Mesendoderm (in vitro differentiated cells): Measurements from ENCODE around the gene GRK2.

Experiments
- DNase-seq: peaks from one replicate; pipeline ENCODE4 v3.0.0; 2013
- H2AK5ac ChIP-seq: 2 replicates; pipeline ENCODE4 v1.6.1; 2013; ENCODE audit warnings: low read length, inconsistent platforms
- H2BK120ac ChIP-seq: 2 replicates; pipeline ENCODE4 v1.6.1; 2013; ENCODE audit warnings: low read depth, mild to moderate bottlenecking, low read length, moderate library complexity, mixed read lengths
- H2BK15ac ChIP-seq: replicated peaks from 2 replicates; pipeline ENCODE4 v1.6.1; 2013; ENCODE audit warnings: low read depth, mild to moderate bottlenecking, moderate library complexity
- H2BK5ac ChIP-seq: 2 replicates; pipeline ENCODE4 v1.6.1; 2013; ENCODE audit warnings: low read length, inconsistent platforms
- H3K18ac ChIP-seq: 2 replicates; pipeline ENCODE4 v1.6.1; 2013; ENCODE audit warnings: mild to moderate bottlenecking, low read length, mixed read lengths
- H3K23ac ChIP-seq: one replicate; pipeline ENCODE4 v1.6.1; 2013; ENCODE audit warnings: low read length
- H3K27ac ChIP-seq: 2 replicates; pipeline ENCODE4 v1.5.1; 2013; ENCODE audit warnings: low read depth, mild to moderate bottlenecking, inconsistent platforms, low read length, moderate library complexity
- H3K27me3 ChIP-seq: 2 replicates; pipeline ENCODE4 v1.6.1; 2013; ENCODE audit warnings: low read length, control low read depth, mild to moderate bottlenecking, inconsistent platforms; ENCODE audit not compliant: insufficient read depth, poor library complexity
- H3K36me3 ChIP-seq: 2 replicates; pipeline ENCODE4 v1.6.1; 2013; ENCODE audit warnings: low read length, inconsistent platforms; ENCODE audit not compliant: control insufficient read depth, insufficient read depth
- H3K4ac ChIP-seq: one replicate; pipeline ENCODE4 v1.6.1; 2013; ENCODE audit warnings: low read depth, mild to moderate bottlenecking, low read length, moderate library complexity
- H3K4me1 ChIP-seq: 2 replicates; pipeline ENCODE4 v1.6.1; 2013; ENCODE audit warnings: low read depth, low read length, inconsistent platforms; ENCODE audit not compliant: control insufficient read depth
- H3K4me2 ChIP-seq: 2 replicates; pipeline ENCODE4 v1.6.1; 2013; ENCODE audit warnings: low read length
- H3K4me3 ChIP-seq: 2 replicates; pipeline ENCODE4 v1.5.1; 2013; ENCODE audit warnings: mild to moderate bottlenecking, low read length
- H3K56ac ChIP-seq: one replicate; pipeline ENCODE4 v1.6.1; 2013; ENCODE audit warnings: low read length
- H3K79me1 ChIP-seq: 2 replicates; pipeline ENCODE4 v1.6.1; 2013; ENCODE audit warnings: low read length, inconsistent platforms
- H3K79me2 ChIP-seq: 2 replicates; pipeline ENCODE4 v1.6.1; 2013; ENCODE audit warnings: mild to moderate bottlenecking, low read length; ENCODE audit not compliant: control insufficient read depth, insufficient read depth
- H3K9ac ChIP-seq: 2 replicates; pipeline ENCODE4 v1.6.1; 2013; ENCODE audit warnings: low read length, inconsistent platforms
- H4K5ac ChIP-seq: one replicate; pipeline ENCODE4 v1.6.1; 2013; ENCODE audit warnings: low read length
- H4K8ac ChIP-seq: one replicate; pipeline ENCODE4 v1.6.1; 2013; ENCODE audit warnings: low read depth, mild to moderate bottlenecking, control low read depth, low read length, moderate library complexity
- WGBS: extraction: QIAGEN DNeasy Blood & Tissue Kit; methylation state at CpG from one replicate; pipeline ENCODE4 v1.1.7; 2013; ENCODE audit warnings: low lambda C conversion rate, missing lambda C conversion rate; ENCODE audit not compliant: insufficient coverage; ENCODE audit errors: extremely low coverage; 5-methylcytosine and 5-hydroxymethylcytosine counted together

GRK2 gene

GRCh38 chr11:67304511-67305113, 38.3 kb downstream of the GRK2 start:
- Histone ChIP-seq H3K79me2 (no peaks in the 10 kb centered on the region), H2AK5ac (peak overlapping the region; percentile 74), H3K4me1 (peaks cover 7% of the 10 kb centered on the region), H3K9ac (peak overlapping the region; percentile 83), H3K23ac (no peak overlapping the region), H3K27ac (no peak overlapping the region), H3K79me1 (no peaks in the 10 kb centered on the region), H4K8ac (no peak overlapping the region), H3K4ac (no peak overlapping the region), H3K4me2 (peak overlapping the region; percentile 94), H3K27me3 (no peaks in the 10 kb centered on the region), H3K18ac (no peak overlapping the region), H4K5ac (no peak overlapping the region), H2BK5ac (no peak overlapping the region), H2BK120ac (no peak overlapping the region), H3K56ac (peak overlapping the region; percentile 92), H3K4me3 (no peak overlapping the region), H3K36me3 (peaks cover 6% of the 10 kb centered on the region), H2BK15ac (no peak overlapping the region)
- no peak for DNase-seq
- no CpG with 5 or more reads among the region's 14 CpGs for WGBS

- peaks cover 7% of the 10 kb centered on the region for H3K4me1 ChIP-seq
- no peak overlapping the region for H3K23ac ChIP-seq
- no peak overlapping the region for H3K4me2 ChIP-seq
- no peak overlapping the region for H3K4ac ChIP-seq
- H3K18ac ChIP-seq: no peak overlapping the region
- H2BK120ac ChIP-seq: no peak overlapping the region
- no peak overlapping the region for H2BK5ac ChIP-seq
- WGBS: no CpG with 5 or more reads among the region's 19 CpGs
- H3K27me3 ChIP-seq: no peaks in the 10 kb centered on the region
- no peak overlapping the region for H3K27ac ChIP-seq
- no peak for DNase-seq
- H3K9ac ChIP-seq: no peak overlapping the region
- no peak overlapping the region for H3K4me3 ChIP-seq
- H3K36me3 ChIP-seq: no peaks in the 10 kb centered on the region
- no peak overlapping the region for H3K56ac ChIP-seq
- no peak overlapping the region for H2BK15ac ChIP-seq
- H3K79me1 ChIP-seq: no peaks in the 10 kb centered on the region
- H4K8ac ChIP-seq: no peak overlapping the region
- H4K5ac ChIP-seq: no peak overlapping the region
- H3K79me2 ChIP-seq: no peaks in the 10 kb centered on the region
- no peak overlapping the region for H2AK5ac ChIP-seq
These were observed 40.7 kb downstream of the GRK2 start for GRCh38 chr11:67306769-67307544.

GRCh38 chr11:67307545-67308001, 41.3 kb downstream of the GRK2 start:
- H3K4ac ChIP-seq: no peak overlapping the region
- H2BK120ac ChIP-seq: no peak overlapping the region
- H3K56ac ChIP-seq: no peak overlapping the region
- no peak overlapping the region for H3K18ac ChIP-seq
- H3K27ac ChIP-seq: no peak overlapping the region
- no peak overlapping the region for H4K8ac ChIP-seq
- no peaks in the 10 kb centered on the region for H3K36me3 ChIP-seq
- no peak overlapping the region for H3K4me2 ChIP-seq
- H2AK5ac ChIP-seq: no peak overlapping the region
- H2BK15ac ChIP-seq: no peak overlapping the region
- DNase-seq: no peak
- no peak overlapping the region for H3K23ac ChIP-seq
- WGBS: no CpG with 5 or more reads among the region's 12 CpGs
- H3K79me1 ChIP-seq: no peaks in the 10 kb centered on the region
- H3K4me3 ChIP-seq: no peak overlapping the region
- no peaks in the 10 kb centered on the region for H3K27me3 ChIP-seq
- no peaks in the 10 kb centered on the region for H3K79me2 ChIP-seq
- H4K5ac ChIP-seq: no peak overlapping the region
- H3K9ac ChIP-seq: no peak overlapping the region
- no peak overlapping the region for H2BK5ac ChIP-seq
- peaks cover 6% of the 10 kb centered on the region for H3K4me1 ChIP-seq

GRCh38 chr11:67308031-67308866, 42.0 kb downstream of the GRK2 start:
- H3K36me3 ChIP-seq: no peaks in the 10 kb centered on the region
- H4K5ac ChIP-seq: no peak overlapping the region
- H2BK120ac ChIP-seq: no peak overlapping the region
- no peaks in the 10 kb centered on the region for H3K79me2 ChIP-seq
- H2AK5ac ChIP-seq: no peak overlapping the region
- no peak overlapping the region for H3K4me3 ChIP-seq
- DNase-seq: no peak
- H3K27me3 ChIP-seq: no peaks in the 10 kb centered on the region
- no peak overlapping the region for H3K4ac ChIP-seq
- peaks cover 6% of the 10 kb centered on the region for H3K4me1 ChIP-seq
- no peak overlapping the region for H3K18ac ChIP-seq
- no peak overlapping the region for H3K9ac ChIP-seq
- no peak overlapping the region for H3K56ac ChIP-seq
- no peak overlapping the region for H3K4me2 ChIP-seq
- H3K27ac ChIP-seq: no peak overlapping the region
- no peak overlapping the region for H4K8ac ChIP-seq
- no peak overlapping the region for H2BK15ac ChIP-seq
- H2BK5ac ChIP-seq: no peak overlapping the region
- no peak overlapping the region for H3K23ac ChIP-seq
- H3K79me1 ChIP-seq: no peaks in the 10 kb centered on the region
- no CpG with 5 or more reads among the region's 20 CpGs for WGBS

GRCh38 chr11:67309166-67309565, 42.9 kb downstream of the GRK2 start:
- Histone ChIP-seq H2AK5ac (no peak overlapping the region), H3K4me2 (no peak overlapping the region), H2BK15ac (no peak overlapping the region), H3K18ac (no peak overlapping the region), H3K36me3 (no peaks in the 10 kb centered on the region), H2BK5ac (no peak overlapping the region), H3K23ac (no peak overlapping the region), H3K79me2 (no peaks in the 10 kb centered on the region), H3K79me1 (no peaks in the 10 kb centered on the region), H3K4ac (no peak overlapping the region), H4K8ac (no peak overlapping the region), H3K9ac (no peak overlapping the region), H2BK120ac (no peak overlapping the region), H3K27me3 (no peaks in the 10 kb centered on the region), H3K4me1 (peaks cover 4% of the 10 kb centered on the region), H3K4me3 (no peak overlapping the region), H3K27ac (no peak overlapping the region), H3K56ac (no peak overlapping the region), H4K5ac (no peak overlapping the region)
- no CpG with 5 or more reads among the region's 11 CpGs for WGBS
- DNase-seq: no peak
